AG04449 (cell line): ENCODE data around the gene IQCM.

Experiments used
- CTCF ChIA-PET: fragments of 350-600 bp; formaldehyde crosslinking; extraction: SDS; loops from one replicate; lab custom pipeline; 2021; ENCODE audit warnings: antibody characterized with exemption; lab: Yijun Ruan, JAX
- POLR2A ChIA-PET: fragments of 400-600, 350-600 bp; formaldehyde crosslinking; extraction: SDS; loops from one replicate; lab custom pipeline; 2020; ENCODE audit warnings: antibody characterized with exemption, inconsistent platforms; lab: Yijun Ruan, JAX
- DNase-seq: peaks from one replicate; pipeline ENCODE4 v3.0.0-alpha.2; 2010; ENCODE audit warnings: low read depth, low spot score
- H3K4me3 ChIP-seq: 2 replicates; pipeline ENCODE4 v1.5.1; 2011; ENCODE audit warnings: low read depth, mild to moderate bottlenecking, control low read depth, low read length
- TF ChIP-seq, protein P1 (sequence below): IDR thresholded peaks from one replicate; pipeline ENCODE4 v1.5.1; 2011; ENCODE audit warnings: mild to moderate bottlenecking, moderate library complexity, low read length, control low read depth, inconsistent platforms; ENCODE audit not compliant: insufficient read depth; ENCODE audit errors: missing control alignments

IQCM gene

DNA sequence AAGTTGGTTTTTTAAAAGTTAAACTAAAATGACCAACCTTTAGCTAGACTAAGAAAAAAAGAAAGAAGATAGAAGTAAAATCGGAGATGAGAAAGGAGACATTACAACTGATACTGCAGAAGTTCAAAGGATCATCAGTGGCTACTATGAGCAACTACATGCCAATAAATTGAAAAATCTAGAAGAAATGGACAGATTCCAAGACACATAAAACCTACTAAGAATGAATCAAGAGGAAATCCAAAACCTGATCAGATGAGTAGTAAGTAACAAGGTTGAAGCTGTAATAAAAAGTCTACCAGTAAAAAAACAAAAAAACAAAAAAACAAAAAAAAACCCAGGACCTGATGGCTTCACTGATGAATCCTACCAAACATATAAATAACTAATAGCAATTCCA lies 16.1 kb downstream of the IQCM start:
- DNase-seq: no peak
- POLR2A ChIA-PET: no interaction called here
- CTCF ChIA-PET: no interaction called here
- H3K4me3 ChIP-seq: no peak overlapping the region
- TF ChIP-seq, protein P1, sequence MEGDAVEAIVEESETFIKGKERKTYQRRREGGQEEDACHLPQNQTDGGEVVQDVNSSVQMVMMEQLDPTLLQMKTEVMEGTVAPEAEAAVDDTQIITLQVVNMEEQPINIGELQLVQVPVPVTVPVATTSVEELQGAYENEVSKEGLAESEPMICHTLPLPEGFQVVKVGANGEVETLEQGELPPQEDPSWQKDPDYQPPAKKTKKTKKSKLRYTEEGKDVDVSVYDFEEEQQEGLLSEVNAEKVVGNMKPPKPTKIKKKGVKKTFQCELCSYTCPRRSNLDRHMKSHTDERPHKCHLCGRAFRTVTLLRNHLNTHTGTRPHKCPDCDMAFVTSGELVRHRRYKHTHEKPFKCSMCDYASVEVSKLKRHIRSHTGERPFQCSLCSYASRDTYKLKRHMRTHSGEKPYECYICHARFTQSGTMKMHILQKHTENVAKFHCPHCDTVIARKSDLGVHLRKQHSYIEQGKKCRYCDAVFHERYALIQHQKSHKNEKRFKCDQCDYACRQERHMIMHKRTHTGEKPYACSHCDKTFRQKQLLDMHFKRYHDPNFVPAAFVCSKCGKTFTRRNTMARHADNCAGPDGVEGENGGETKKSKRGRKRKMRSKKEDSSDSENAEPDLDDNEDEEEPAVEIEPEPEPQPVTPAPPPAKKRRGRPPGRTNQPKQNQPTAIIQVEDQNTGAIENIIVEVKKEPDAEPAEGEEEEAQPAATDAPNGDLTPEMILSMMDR: no peak

GRCh38 chr4:149796381-149796780 lies 19.3 kb downstream of the IQCM start:
- no peak overlapping the region for H3K4me3 ChIP-seq
- POLR2A ChIA-PET: no interaction called here
- no peak for DNase-seq
- TF ChIP-seq, protein P1: no peak
- CTCF ChIA-PET: interaction anchor here (1.1 kb wide), 1 partner anchor 9 kb away, joined by 3 read pairs; no protein-coding TSS in a partner anchor

- no peak for DNase-seq
- CTCF ChIA-PET: interaction anchor here (1.3 kb wide), 1 partner anchor 11 kb away, joined by 3 read pairs; no protein-coding TSS in a partner anchor
- no peak overlapping the region for H3K4me3 ChIP-seq
- TF ChIP-seq, protein P1: no peak
- POLR2A ChIA-PET: no interaction called here
Measured at GRCh38 chr4:149795256-149795655, 20.4 kb downstream of the IQCM start.

- ChIA-PET POLR2A (no interaction called here), CTCF (interaction anchor here (1.3 kb wide), 1 partner anchor 10 kb away, joined by 3 read pairs; no protein-coding TSS in a partner anchor)
- no peak overlapping the region for H3K4me3 ChIP-seq
- DNase-seq: no peak
- TF ChIP-seq, protein P1: no peak
Measured at GRCh38 chr4:149794352-149794751, 21.3 kb downstream of the IQCM start.

- no peak for DNase-seq
- POLR2A ChIA-PET: no interaction called here
- CTCF ChIA-PET: no interaction called here
- no peak overlapping the region for H3K4me3 ChIP-seq
- TF ChIP-seq, protein P1: no peak
Measured at GRCh38 chr4:149793459-149793858, 22.2 kb downstream of the IQCM start.

DNA sequence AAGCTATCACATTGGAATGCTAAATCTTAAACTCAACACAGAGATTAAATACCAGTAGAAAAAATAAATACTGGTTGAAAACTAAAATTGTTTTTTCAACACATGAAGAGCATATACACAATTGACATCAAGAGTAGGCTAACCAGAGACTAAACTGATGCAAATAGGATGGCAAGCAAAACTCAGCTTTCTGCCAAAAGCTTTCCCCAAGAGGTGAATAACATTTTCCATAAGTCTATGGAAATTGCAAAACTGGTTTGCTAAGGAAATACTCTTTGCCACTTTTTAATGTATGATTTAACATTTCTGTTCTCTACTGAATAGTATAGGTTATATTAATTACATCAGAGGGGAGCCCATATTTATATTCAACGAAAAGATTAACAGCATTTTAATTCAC lies 23.8 kb downstream of the IQCM start:
- POLR2A ChIA-PET: no interaction called here
- no peak for DNase-seq
- TF ChIP-seq, protein P1: no peak
- CTCF ChIA-PET: no interaction called here
- no peak overlapping the region for H3K4me3 ChIP-seq
